GM18861 (cell line): ENCODE data around the gene SPINK2.

Experiments
- ATAC-seq: cut with Tn5 transposase; IDR thresholded peaks from one replicate; pipeline ENCODE4 v1.9.1; 2021; ENCODE audit not compliant: unreplicated experiment

SPINK2 gene

DNA sequence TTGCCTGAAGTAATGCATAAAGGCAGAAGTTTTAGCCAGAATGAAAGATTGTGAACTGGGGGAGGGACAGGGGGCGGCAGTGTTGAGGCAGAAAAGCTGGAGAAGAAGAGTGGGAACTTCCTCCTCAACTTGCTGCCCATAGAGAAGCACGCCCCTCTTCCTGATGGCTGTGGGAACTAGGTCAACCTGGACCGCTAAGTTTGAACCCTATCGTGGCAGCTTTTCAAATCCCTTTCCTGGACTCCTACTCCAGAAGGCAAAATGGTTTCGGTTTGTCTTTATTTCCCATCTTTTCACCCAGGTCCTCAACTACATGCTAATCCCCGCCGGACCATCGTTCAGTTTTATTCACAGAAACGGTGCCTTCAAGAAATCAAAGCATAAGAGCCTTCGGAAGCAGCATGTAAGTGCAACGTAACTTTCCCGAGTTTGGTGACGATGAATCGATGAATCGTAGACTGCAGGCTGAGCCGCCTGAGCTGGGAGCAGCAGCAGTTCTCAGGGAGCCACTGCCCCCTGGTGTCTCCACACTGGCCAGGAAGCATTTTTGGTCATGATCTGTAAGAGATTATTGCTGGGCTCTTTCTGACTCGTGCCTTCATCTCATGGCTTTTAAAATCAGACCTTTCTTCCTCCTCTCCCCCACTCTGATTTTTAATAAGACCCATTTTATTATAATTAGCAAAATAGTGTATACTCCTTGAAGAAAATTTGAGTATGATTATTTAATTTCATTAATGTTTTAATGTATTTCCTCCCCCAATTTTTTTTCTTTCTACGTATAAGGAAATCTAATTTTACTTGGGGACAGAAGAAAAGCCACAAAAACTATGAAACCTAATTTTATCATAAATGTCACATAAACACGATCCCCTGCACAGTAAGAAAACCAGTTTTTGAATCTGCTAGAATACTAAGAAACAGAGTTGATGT is 21.4 kb downstream of the SPINK2 start:
- ATAC-seq, result peak; percentile 93

DNA sequence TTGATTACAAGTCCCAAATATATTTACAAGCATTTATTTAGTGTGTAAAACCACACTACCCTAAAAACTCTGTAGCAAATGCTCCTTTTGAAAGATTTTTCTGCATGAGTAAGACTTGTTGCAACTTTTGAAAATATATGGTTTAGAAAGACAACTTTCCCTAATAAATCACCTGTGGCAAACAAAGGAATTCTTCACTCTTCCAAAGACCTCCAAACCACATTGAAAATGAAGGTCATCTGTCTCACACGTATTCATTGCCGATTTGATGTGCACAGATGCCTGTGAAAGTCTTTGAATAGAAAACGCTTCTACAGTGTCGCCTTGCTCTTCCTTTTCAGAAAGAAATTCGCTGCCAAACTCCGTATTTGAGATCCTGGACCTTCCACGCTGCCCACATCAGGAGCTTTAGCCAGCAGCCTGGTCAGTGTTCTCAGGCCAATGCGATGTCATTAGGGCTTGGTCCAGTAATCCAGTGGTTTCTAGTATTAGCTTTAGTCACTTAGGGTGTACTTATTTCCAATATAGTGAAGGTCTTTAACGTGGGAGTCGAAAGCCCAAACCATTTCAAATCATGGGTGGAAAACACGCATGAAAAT is 22.2 kb downstream of the SPINK2 start:
- no peak for ATAC-seq

DNA sequence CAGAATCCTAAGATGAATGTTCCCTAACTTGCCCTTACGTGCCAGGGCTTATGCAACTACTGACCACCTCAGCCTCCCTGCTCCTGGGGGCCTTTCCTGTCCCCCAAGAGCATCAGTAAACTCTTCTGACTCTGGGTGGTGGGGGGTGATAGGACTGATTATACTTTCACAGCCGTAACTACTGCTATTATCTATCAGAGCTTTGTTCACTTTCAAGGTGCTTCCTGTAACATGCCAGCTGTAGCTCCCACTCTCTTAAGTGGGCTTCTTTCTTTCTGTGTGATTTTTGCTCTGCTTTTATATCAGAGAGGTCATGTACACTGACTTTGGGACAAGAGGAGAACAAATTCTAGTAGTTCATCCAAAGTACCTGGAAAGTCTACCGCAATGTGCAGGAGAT is 25.3 kb downstream of the SPINK2 start:
- ATAC-seq, result no peak

DNA sequence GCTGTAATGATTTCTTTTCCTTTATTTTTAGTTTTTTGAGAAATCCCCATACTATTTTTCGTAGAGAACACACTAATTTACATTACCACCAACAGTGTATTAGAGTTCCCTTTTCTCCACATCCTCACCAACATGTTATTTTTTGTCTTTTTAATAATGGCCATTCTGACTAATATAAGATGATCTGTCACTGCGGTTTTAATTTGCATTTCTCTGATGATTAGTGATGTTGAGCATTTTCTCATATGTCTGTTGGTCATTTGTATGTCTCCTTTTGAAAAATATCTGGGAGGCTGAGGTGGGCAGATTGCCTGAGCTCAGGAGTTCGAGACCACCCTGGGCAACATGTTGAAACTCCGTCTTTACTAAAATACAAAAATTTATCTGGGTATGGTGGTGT is 30.2 kb downstream of the SPINK2 start:
- no peak for ATAC-seq

DNA sequence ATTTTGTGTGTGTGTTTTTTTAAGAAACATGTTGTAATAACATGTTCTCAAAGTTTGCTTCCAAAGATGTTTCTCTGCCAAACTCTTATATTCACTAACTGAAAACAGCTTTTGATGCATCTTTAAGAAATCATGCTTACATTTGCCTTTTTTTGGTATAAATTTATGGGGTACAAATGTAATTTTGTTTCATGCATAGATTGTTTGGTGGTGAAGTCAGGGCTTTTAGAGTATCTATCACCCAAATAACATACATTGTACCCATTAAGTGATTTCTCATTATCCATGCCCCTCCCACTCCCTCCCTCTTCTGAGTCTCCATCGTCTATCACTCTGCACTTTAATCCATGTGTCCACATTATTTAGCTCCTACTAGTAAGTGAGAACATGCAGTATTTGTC is 30.8 kb downstream of the SPINK2 start:
- ATAC-seq, result no peak

DNA sequence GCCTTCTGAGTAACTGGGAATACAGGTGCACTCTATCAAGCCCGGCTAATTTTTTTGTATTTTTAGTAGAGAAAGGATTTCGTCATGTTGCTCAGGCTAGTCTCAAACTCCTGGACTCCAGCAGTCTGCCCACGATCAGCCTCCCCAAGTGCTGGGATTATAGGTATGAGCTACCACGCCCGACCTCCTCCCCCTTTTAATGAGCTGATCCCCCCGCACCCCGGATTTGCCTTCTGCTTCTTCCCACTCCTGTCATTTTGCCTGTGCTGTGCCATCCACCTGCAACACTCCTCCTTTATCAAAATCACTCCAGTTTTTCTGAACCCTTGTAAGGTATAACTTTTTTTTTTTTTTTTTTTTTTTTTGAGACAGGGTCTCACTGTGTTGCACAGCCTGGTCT is 33.4 kb downstream of the SPINK2 start:
- no peak for ATAC-seq

DNA sequence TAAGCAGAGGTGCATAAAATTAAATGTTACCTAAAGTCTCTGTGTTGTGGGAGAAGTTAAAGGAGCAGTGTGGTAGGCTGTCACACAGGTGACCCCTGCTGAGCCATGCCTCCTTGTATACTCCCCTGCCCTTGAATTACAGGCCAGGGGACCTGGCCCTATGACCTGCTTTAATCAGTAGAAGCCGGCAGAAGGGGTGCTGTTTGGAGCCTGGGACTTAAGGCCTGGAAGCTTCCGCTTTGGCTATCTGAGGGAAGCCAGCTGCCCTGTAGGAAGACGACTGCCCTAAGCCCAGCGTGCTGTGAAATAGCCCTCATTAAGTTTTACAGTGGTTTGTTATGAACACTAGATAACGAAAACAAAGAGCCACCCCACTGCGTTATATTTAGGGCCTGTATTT is 34.1 kb downstream of the SPINK2 start:
- no peak for ATAC-seq

DNA sequence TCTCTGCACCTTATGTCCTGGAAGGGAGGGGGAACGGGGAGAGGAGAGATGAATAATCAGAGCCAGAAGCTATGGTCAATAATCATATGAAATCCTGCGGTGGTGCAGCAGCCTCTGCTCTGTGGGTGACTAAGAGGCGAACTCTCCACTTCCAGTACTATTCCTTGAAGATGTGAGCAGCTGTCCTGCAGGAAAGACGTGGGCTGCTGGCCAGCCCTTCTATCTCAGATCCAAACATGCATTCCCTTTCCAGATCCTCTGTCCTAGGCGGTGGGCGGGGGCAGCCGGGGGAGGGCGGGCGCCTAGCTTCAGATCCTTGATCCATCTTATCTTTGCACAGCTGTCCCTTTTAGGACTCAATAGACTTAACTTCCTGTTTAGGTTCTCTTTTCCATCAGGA is 34.5 kb downstream of the SPINK2 start:
- ATAC-seq, result no peak

DNA sequence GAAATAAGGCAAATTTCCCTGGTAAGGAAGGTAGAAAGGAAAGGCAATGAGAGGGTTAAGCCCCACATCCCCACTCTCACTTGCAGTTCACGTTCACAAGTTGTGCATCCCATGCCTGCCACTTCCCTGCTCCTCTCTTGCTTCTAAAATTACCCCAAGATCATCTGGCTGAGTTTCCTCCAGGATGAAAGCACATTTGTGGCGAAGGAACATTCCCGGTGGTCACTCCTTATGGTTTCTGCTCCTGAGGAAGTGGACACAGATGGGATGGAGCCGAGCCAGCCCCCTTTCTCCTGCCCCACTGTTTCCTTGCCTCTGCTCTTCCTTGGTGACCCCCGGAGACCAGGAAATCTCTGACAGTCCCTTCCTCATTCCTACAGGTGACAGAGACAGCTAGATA is 37.5 kb downstream of the SPINK2 start:
- no peak for ATAC-seq

DNA sequence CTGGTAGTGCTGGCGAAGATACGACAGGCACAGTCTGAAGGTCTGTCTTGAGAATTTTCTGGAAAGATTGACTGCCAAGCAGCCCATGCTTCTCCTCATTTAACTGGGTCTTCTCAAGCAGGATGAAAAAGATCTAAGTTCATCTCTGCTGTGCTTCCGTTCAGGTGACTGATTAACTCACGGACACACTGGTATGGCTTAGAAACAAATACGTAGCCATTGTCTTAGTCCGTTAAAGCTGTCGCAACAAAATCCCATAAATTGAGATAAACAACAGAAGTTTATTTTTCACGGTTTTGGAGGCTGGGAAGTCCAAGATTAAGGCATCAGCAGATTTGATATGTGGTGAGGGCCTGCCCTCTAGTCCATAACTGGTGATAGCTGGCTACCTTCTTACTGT is 39.5 kb downstream of the SPINK2 start:
- ATAC-seq, result no peak

DNA sequence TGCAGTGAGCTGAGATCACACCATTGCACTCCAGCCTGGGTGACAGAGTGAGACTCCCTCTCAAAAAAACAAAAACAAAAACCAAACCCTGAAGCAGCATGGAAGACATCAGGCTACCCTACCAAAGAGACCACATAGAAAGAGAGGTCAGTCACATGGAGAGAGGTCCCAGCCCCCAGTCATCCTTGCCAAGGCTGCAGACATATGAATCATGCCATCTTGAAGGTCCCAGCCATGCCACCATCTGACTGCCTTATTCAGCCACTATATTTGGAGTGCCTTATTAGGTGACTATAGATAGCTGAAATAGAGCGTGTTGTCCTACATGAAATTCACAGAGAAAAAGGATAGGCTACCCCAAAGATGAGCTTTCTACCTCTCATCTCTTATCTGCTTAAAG is 48.2 kb downstream of the SPINK2 start:
- ATAC-seq, result no peak

DNA sequence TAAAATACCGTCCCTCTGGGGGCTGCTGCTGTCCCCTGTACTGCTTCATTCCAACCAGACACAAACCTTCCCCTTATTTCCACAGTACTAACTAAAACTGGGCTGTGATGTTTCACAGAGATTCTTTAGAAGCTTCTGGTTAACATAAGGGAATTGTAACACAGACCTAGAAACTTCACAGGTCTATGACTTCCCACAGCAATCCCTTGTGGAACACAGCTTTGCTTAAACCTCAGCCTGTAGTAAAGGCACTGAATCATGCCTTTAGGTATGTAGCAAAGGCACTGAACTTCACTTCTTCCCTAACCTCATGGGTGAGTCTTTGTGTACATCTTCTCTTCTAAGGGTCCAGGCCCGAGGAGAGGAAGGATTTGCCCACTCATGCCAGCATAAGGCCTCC is 49.4 kb downstream of the SPINK2 start:
- ATAC-seq, result no peak

DNA sequence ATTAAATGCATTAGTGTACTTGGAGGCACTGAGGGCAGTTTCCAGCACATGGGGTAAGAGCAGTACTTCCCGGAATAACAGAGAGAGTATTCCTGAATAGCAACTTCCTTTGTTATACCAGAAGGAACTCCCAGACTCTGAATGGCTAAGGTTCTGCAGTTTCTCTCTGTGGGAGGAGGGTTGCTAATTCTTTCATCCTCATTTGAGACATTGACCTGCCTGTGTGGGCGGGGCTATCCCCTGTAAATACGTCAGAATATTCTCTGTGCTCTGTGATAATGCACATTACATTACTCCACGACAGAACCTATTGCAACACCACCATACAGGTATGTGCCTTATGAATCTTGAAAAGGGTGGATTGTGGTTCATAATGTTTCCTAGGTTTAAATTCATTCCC is 52.7 kb downstream of the SPINK2 start:
- no peak for ATAC-seq

DNA sequence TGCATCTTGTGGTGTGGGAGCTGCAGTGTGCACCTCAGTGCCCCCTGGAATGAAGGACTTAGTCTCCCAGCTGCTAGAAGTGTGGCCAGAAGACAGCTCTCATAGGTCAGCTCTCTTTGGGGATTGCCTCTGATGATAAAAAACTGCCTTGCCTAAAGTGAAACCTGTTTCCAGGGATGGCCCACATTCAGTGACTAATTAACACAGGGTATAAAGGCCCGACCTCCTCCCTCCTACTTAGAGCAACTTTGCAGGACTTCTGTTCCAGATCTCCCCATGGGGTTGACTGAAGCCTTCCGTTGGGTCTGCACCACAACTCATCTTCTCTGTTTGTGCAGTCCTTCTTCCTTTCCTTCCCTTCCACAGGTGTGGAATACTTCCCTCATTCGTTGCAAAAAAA is 53.2 kb downstream of the SPINK2 start:
- ATAC-seq, result no peak

DNA sequence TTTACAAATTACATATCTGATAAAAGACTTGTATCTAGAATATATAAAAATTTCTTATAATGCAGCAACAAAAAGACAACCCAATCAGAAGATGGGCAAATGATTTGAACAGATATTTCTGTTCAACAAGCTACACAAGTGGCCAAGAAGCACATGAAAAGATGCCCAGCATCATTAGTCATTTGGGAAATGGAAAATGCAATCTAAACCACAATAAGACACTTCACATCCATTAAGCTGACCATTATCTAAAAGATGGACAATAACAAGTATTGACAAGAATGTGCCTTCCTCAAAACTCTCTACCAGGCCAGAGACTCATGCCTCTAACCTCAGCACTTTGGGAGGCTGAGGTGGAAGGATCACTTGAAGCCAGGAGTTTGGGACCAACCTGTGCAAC is 53.9 kb downstream of the SPINK2 start:
- no peak for ATAC-seq

DNA sequence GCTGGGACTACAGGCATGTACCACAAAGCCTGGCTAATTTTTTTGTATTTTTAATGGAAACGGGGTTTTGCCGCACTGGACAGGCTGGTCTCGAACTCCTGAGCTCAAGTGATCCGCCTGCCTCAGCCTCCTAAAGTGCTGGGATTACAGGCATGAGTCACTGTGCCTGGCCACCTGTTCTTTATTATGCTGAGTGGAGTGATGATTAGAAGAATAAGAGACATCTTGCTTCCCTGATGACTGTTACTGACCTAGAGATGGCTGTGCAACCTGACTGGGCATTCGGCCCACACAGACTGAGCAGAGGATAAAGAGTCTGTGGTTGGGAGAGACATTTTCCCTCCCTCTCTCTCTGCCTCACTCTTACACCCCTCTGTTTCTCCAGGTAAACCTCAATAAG is 56.7 kb downstream of the SPINK2 start:
- no peak for ATAC-seq

DNA sequence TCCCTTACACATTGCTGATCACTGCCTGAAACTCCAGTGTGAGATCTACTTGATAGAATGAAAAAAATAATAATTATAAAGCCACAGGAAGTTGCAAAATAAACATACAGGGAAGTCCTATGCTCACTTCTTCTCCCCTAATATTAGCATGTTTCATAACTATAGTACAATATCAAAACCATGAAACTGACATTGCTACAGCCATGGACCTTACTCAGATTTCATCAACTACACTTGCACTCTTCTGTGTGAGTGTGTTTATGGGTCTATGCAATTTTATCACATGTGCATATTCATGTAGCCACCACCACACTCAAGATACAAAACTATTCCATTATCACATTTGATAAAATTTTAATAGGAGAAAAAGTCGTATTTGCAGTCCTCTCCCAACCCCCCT is 57.3 kb downstream of the SPINK2 start:
- no peak for ATAC-seq

DNA sequence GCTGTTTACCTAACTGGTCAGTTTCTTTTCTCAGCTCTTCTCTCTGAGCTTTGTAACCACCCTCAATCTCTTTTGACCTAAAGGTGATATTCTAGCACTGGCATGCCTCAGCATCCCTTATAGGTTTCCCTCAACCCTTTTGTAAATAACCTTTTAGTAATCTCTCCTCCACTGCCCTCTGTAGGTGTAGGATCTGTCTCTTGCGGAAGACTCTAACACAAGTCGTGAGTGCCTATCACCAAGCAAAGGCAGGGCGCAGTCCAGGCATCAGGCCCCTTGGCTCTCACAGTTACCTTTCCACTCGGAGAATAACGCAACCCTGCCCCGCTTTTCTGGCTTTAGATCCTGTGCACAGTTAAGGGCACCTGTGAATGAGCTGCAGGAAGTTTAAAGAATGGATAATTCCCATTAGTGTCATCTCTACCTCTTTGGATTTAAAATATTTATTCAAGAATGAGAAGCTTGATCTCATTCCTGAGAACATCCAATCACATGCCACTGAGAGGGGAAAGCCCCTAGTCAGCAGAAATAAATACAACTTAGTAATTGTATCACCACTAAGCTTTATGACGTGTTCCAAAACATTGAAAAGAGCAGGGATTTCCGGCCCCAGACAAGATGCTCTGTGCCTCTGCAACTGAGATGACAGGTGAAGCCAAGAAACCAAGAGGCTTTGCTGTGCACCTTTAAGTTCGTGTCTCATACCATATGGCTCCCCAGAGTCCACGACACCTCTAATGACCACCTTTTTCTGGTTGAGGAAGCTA is 58.8 kb downstream of the SPINK2 start:
- ATAC-seq, result no peak

DNA sequence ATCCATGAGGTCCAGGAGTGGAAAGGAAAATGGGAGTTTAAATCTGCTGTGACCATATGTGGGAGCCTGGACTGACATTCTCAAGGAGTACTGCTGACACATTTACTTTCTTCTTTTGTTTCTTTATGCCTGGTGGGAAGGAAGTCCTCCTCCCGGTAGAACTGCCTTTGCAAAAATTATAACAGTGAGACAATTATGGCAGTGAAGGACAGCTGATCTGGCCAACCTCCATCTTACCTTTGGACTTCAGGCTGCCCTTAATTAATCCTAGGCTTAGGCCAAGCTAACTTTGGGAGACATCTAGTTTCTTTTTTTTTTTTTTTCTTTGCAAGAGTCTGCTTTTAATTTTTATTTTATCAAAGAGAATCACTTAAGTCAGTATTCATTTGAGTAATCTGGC is 61.3 kb downstream of the SPINK2 start:
- no peak for ATAC-seq
